Rectal smooth muscle tissue (tissue), 1 donor: Measurements from ENCODE around the gene NEO1.

ENCODE experiments used
- H3K27ac ChIP-seq: one replicate; pipeline ENCODE4 v1.7.0; 2013; ENCODE audit warnings: low read depth, low read length, inconsistent platforms
- H3K27me3 ChIP-seq: one replicate; pipeline ENCODE4 v1.7.0; 2013; ENCODE audit warnings: low read length; ENCODE audit not compliant: control insufficient read depth, insufficient read depth
- H3K36me3 ChIP-seq: one replicate; pipeline ENCODE4 v1.7.0; 2013; ENCODE audit warnings: low read length; ENCODE audit not compliant: control insufficient read depth, insufficient read depth
- H3K4me1 ChIP-seq: one replicate; pipeline ENCODE4 v1.7.0; 2013; ENCODE audit warnings: low read length; ENCODE audit not compliant: control insufficient read depth, insufficient read depth
- H3K4me3 ChIP-seq: one replicate; pipeline ENCODE4 v1.7.0; 2013; ENCODE audit warnings: low read length
- H3K9ac ChIP-seq: one replicate; pipeline ENCODE4 v1.7.0; 2013; ENCODE audit warnings: low read length

Gene NEO1

DNA sequence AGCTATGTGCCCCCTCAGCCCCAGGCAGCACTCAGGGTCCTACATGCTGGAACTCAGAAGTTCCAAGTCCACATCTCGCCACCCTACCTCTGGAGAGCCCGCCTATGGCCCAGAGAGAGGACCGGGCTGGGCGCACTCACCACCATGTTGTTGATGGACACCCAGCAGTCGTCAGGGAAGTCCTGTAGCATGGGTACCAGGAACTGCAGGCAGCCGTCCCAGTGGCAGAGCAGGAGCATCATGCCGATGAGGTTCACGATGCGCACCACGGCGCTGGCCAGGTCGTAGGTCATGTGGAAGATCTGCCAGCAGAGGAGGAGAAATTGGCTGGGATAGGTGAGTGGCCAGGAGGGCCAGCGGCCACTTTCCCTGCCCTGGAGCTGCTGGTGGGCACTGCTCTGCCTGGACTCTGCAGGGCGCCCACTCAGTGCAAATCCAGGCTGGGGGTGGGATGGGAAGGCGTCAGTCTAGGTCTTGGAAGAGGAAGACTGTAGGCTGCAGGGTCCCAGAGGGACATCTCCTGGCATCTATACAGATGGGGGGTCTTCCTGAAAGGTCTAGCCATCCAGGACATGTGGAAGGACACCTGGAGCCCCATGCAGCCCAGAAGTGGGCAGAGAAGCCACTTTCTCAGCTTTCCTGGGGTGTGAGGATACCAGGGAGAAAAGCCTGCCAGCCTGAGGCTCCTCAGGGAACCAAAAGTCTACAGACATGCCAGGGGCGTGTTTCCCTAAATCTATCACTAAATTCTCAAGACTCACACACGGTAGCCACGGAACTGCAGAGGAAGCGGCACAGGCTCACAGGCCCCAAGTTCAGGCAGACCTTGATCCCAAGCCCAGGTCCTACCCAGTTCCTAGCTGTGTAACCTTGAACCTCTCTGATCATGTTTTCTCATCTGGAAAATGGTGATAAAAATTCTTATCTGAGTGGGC is 280.0 kb downstream of the NEO1 start:
- H3K9ac ChIP-seq: no peak overlapping the region
- no peaks in the 10 kb centered on the region for H3K27me3 ChIP-seq
- H3K36me3 ChIP-seq: no peaks in the 10 kb centered on the region
- H3K4me1 ChIP-seq: no peaks in the 10 kb centered on the region
- no peak overlapping the region for H3K4me3 ChIP-seq
- no peak overlapping the region for H3K27ac ChIP-seq

DNA sequence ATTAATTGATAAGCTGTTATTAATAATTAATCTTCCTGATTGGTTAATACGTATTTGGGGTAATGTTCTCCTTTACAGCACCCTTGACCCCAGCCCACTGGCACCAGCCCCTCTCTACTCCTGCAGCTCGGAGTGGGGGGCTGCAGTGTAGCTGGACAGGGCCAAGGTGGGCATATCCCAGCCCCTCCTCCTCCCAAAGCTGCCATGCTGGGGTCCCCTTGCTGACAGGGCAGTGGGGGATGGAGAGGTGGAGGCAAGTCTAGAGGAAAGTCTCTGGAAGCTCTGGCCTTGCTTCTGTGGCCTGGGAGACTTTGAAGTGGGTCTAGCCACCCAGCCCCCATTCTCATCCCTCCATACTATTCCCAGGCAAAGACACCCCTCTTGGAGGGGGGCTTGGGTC is 280.7 kb downstream of the NEO1 start:
- Histone ChIP-seq H3K27ac (no peak overlapping the region), H3K4me1 (no peaks in the 10 kb centered on the region), H3K9ac (no peak overlapping the region), H3K27me3 (no peaks in the 10 kb centered on the region), H3K4me3 (no peak overlapping the region), H3K36me3 (no peaks in the 10 kb centered on the region)

DNA sequence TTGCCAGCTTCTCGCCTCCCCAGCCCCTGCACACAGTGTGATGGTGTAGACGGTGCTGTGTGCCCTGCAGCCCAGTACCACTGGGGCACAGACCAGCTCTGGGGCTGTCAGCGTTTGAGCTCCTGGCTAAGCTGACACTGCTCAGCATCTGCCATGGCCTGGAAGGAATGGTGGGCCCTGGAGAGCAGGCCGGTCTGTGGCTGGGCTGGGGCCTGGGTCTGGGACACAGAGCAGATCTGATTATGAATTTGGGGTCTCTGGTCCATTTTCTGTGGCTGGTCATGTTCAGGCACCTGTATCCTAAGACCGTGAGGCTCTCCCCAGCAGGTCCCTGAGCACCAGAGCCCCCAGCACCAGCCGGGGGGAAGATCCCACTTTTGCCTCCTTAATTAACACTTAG is 281.8 kb downstream of the NEO1 start:
- Histone ChIP-seq H3K9ac (no peak overlapping the region), H3K4me3 (no peak overlapping the region), H3K4me1 (no peaks in the 10 kb centered on the region), H3K27me3 (no peaks in the 10 kb centered on the region), H3K27ac (no peak overlapping the region), H3K36me3 (no peaks in the 10 kb centered on the region)

DNA sequence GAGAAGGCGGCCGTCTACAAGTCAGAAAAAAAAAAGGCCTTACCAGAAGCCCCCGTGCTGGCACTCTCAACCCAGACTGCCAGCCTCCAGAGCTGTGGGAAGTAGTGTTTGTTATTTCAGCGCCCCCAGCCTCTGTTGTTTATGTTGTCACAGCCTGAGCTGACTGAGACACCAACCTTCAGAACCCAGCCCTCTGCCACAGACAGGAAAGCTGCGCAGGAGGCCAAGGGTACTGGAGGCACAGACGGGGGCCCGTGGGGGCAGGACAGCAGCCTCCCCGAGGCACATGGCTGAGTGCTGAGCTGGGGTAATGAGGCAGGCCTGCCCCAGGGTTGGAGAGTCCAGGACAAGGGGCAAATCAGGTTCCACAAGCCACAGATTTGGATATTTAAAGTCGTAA is 282.8 kb downstream of the NEO1 start:
- no peak overlapping the region for H3K4me3 ChIP-seq
- no peaks in the 10 kb centered on the region for H3K4me1 ChIP-seq
- H3K27me3 ChIP-seq: no peaks in the 10 kb centered on the region
- no peaks in the 10 kb centered on the region for H3K36me3 ChIP-seq
- no peak overlapping the region for H3K9ac ChIP-seq
- no peak overlapping the region for H3K27ac ChIP-seq

DNA sequence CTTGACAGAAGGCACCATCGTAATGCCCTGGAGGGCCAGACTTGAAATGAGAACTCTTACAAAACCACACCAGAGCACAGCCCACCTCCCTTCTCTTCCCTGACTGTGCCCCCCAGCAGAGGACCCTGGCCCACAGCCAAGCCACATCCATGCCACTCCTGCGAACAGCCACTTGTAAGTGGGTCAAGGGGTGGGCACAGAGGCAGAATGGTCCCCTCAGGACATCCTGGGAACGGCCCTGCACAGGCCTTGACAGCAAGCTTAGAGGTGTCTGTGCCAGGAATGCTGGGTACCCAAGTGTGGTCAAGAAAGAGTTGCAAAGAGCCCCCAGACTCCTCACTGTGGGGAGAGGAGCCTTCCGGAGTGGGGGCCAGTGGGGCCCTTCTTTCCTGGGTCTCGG is 283.2 kb downstream of the NEO1 start:
- Histone ChIP-seq H3K4me1 (no peaks in the 10 kb centered on the region), H3K36me3 (no peaks in the 10 kb centered on the region), H3K27ac (no peak overlapping the region), H3K27me3 (no peaks in the 10 kb centered on the region), H3K9ac (no peak overlapping the region), H3K4me3 (no peak overlapping the region)

DNA sequence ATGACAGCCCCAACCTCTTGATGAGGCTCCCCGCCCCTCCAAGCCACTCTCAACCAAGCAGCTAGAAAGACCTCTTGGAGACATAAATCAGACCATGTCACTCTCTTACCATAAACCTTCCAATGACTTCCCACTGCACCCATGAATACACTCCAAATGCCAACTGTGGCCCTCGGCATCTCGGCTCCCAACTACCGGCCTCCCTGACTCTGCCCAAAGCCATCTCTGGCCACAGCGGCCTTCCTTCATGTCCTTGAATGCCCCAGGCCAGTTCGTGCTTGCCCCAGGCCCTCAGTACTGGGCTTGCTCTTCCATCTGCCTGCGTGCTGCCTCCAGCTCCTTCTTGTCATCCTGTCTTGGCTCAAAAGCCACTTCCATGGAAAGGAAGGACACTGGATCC is 284.5 kb downstream of the NEO1 start:
- H3K4me1 ChIP-seq: no peaks in the 10 kb centered on the region
- no peak overlapping the region for H3K9ac ChIP-seq
- no peak overlapping the region for H3K27ac ChIP-seq
- H3K36me3 ChIP-seq: no peaks in the 10 kb centered on the region
- H3K27me3 ChIP-seq: no peaks in the 10 kb centered on the region
- no peak overlapping the region for H3K4me3 ChIP-seq

DNA sequence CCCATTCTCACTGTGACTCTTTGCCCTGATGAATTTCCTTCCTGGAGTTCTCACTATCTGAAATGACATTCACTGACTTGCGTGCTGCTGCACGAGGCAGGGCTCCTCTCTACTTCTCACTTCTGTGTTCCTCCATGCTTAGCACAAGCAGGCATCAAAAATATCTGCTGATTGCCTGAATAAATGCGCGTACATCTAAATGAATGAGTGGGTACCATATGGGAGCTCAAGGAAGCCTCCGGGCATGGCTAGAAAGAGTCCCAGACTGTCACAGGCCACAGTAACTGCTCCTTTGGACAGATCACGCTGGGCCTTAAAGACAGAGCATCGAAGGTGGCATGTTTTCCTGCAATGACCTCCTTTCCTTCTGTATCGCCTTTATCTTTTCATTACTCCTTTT is 284.9 kb downstream of the NEO1 start:
- H3K9ac ChIP-seq: no peak overlapping the region
- H3K4me3 ChIP-seq: no peak overlapping the region
- no peaks in the 10 kb centered on the region for H3K27me3 ChIP-seq
- H3K36me3 ChIP-seq: no peaks in the 10 kb centered on the region
- H3K4me1 ChIP-seq: no peaks in the 10 kb centered on the region
- H3K27ac ChIP-seq: no peak overlapping the region

DNA sequence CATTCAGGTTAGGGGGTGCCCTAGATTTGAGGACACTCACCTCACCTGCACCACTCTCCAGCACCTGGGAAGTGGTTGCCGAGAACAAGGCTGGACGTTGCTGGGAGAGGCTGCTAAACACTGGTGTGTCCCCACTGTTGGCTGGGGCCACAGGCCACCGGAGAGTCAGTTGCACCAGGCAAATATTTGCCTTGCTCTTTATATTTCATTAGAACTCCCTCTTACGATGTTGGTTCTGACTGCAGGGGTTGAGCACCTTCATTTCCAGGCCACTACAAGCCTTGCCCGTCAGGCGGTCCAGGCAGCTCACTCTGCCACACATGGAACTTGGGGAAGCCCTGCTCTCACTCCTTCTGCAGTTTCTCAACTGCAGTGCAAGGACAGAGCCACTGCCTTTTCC is 285.8 kb downstream of the NEO1 start:
- Histone ChIP-seq H3K9ac (no peak overlapping the region), H3K36me3 (no peaks in the 10 kb centered on the region), H3K4me3 (no peak overlapping the region), H3K27me3 (no peaks in the 10 kb centered on the region), H3K4me1 (no peaks in the 10 kb centered on the region), H3K27ac (no peak overlapping the region)

DNA sequence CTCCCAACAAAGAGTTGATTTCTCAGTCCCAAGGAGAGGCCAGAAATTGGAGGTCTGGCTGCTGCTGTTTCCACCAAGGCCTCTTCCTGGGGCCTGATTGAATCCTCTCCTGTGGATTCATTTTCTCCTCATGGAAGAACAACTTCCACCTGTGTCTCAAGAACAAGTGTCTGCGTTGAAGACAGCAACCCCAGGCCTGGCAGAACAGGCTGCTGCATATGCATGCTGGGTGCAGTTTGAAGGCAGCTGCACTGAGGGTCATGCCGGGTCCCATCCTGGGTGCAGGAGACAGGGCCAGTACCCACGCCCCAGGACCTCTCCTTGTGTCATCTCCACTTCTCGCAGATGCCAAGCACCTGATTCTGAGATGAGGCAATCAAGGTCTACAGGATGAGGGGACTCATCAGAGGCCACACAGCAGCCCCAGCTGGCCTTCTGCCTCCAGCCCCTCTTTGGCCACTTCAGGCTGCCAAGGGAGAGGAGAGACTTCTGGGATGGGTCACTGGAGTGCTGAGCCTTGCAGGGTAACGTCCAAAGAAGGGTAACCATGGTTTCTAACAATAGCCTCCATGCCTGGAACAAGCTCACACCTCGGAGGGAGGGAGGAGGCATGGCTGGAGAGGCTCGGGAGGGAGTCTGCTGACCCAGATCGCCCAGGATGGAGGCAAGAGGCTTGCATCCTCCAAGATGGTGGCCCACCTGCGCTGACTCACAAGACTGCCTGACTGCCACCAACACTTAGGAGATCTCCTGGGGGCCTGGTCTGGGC is 286.5 kb downstream of the NEO1 start:
- Histone ChIP-seq H3K4me3 (no peak overlapping the region), H3K27me3 (no peaks in the 10 kb centered on the region), H3K9ac (no peak overlapping the region), H3K36me3 (no peaks in the 10 kb centered on the region), H3K27ac (no peak overlapping the region), H3K4me1 (no peaks in the 10 kb centered on the region)

DNA sequence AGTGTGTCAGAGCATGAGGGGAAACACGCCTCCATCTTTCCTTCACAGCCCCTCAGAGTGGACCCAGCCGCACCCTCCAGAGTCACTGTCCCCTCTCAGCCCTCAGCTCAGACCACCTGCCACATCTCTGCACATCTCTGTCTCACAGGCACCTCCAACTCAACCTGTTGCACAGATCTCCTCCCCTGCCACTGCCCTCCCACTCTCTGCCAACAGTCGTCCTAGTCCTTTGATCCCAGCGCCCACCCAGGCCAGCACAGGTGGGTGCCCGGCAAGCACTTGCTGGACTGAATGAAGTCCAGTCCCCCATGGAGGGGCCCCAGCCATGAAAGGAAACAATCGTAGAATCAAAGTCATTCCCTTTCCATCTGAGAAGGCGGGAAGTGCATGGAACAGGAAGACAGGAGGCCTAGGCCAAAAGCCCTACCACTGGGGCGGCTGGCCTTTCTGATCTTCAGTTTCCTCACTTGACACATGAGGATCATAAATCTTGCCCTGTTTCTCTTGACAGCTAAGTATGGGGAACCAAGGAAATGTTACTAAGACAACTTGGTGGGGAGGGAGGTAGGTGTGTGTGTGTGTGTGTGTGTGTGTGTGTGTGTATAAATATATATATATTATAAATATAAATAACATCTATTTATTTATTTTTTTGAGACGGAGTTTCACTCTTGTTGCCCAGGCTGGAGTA is 288.4 kb downstream of the NEO1 start:
- no peaks in the 10 kb centered on the region for H3K27me3 ChIP-seq
- H3K9ac ChIP-seq: no peak overlapping the region
- no peaks in the 10 kb centered on the region for H3K4me1 ChIP-seq
- H3K27ac ChIP-seq: no peak overlapping the region
- H3K36me3 ChIP-seq: no peaks in the 10 kb centered on the region
- no peak overlapping the region for H3K4me3 ChIP-seq

DNA sequence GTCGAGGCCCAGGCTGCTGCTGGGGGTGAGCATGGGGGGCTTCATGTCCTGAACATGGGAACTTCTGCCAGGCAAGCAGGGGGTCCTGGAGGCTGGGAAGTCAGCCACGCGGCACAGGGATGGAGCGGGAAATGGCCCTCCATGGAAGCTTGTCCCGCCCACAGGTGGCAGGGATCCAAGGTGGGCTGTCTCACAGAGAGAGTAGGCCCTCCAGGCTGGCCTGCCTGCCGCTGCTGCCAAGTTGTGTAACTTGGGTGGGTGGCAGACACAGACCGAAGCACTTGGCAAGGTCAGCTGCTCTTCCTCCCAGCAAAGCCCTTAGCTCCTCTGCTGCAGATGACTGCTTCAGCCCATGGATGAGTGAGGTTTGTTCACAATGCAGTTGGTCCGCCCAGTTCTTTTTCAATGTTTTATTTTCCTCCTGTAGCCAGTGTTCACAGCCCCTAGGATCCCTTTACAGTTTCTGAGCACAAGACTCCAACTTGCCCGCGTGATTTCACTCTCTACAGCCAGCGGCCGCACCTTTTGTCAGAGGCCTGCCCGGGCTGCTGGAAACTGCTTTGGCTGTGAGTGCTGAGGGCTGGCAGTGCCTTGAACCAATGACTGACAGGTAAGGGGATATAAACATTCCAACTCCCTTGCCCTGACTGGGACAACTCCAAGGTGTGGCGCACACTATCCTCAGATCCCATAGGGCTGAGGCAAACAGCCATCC is 289.8 kb downstream of the NEO1 start:
- no peak overlapping the region for H3K27ac ChIP-seq
- H3K9ac ChIP-seq: no peak overlapping the region
- no peaks in the 10 kb centered on the region for H3K4me1 ChIP-seq
- H3K4me3 ChIP-seq: no peak overlapping the region
- H3K27me3 ChIP-seq: no peaks in the 10 kb centered on the region
- no peaks in the 10 kb centered on the region for H3K36me3 ChIP-seq

DNA sequence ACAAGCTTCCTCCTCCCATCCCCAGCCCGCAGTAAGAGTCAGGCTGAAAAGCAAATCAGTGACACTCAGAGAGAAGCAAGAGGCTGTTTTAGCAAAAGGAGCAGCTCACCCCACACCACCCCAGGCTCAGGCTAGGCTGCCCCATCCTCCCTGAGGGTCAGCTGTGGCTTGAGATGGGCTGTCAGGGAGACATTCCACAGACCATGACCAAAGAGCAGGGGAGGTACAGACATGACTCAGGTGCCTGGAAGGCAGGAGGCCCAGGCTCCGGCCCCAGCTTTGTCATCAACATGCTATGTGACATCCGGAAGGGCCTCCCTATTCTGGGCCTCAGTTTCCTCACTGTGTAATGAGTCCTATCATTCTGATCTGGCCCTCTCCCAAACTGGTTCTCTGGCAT is 291.8 kb downstream of the NEO1 start:
- no peak overlapping the region for H3K9ac ChIP-seq
- no peaks in the 10 kb centered on the region for H3K27me3 ChIP-seq
- H3K36me3 ChIP-seq: no peaks in the 10 kb centered on the region
- no peaks in the 10 kb centered on the region for H3K4me1 ChIP-seq
- no peak overlapping the region for H3K27ac ChIP-seq
- no peak overlapping the region for H3K4me3 ChIP-seq
